ENCODE results near the gene RUBCNL.
"Not testable (repeated sequence)": the region's sequence is repeated elsewhere in the genome, so short reads cannot be mapped to it uniquely, and the experiment has no call there.

Gene RUBCNL

DNA sequence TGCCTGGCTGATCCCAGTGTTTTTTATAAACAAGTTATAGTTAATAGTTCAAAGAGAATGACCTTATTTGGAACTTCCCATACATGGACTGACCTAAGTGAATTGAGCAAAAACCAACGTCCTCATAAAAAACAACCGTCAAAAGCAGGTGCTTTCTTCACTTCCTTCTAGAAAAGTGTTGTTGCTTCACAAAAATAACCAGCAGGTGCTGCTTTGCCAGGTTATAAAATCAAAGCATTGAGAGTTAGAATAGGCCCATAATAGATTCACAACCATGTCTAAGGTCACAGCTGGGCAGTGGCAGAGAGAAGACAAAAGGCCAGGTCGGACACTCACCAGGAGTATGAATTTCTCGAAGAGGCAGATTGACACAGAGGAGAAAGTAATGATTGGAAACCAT lies 9.5 kb downstream of the RUBCNL start:
- no peak overlapping the region for H3K4me3 ChIP-seq (ENCODE audit: low read depth, low read length)

DNA sequence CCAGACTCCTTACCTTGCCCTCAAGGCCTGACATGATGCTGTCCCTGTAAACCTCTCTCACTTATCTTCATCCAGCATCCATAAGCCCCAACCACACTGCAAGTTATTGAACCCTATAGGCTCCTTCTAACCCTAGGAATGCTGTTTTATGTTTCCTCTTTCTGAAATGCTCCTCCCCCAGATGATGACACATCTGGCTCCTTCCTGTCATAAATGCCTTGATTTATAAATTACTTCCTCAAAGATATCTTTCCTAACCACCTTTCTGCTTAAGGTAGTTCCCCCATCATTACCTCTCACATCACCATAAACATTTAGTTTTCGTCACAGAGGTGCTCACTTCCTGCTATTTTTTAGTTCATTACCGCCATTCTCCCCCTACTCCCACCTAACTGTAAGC lies 12.3 kb downstream of the RUBCNL start:
- H3K4me3 ChIP-seq (ENCODE audit: low read depth, low read length) = no peak overlapping the region

- no peak overlapping the region for H3K4me3 ChIP-seq (ENCODE audit: low read depth, low read length)
These were observed 13.4 kb downstream of the RUBCNL start for GRCh38 chr13:46373623-46374022.

GRCh38 chr13:46372938-46373337 lies 14.1 kb downstream of the RUBCNL start:
- H3K4me3 ChIP-seq (ENCODE audit: low read depth, low read length) = not testable (repeated sequence)

DNA sequence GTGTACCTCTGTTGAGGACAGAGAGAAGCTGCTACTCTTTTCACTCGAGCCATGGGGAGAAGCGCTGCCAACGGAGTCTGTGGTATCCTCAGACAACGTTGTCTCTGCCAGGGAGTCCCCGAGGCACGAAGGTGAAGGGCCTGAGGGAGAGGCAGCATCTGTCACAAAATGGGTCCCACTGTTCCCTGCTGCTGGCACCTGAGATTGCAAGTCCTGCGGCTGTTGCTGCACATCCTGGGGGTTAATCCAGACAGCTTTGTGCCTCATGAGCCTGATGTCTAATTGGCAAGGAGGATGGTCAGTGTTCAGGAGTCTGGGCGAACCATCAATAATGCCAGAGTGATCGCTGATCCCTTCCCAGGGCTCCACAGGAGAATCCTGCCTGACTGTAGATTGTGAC lies 15.0 kb downstream of the RUBCNL start:
- H3K4me3 ChIP-seq (ENCODE audit: low read depth, low read length) = no peak overlapping the region

DNA sequence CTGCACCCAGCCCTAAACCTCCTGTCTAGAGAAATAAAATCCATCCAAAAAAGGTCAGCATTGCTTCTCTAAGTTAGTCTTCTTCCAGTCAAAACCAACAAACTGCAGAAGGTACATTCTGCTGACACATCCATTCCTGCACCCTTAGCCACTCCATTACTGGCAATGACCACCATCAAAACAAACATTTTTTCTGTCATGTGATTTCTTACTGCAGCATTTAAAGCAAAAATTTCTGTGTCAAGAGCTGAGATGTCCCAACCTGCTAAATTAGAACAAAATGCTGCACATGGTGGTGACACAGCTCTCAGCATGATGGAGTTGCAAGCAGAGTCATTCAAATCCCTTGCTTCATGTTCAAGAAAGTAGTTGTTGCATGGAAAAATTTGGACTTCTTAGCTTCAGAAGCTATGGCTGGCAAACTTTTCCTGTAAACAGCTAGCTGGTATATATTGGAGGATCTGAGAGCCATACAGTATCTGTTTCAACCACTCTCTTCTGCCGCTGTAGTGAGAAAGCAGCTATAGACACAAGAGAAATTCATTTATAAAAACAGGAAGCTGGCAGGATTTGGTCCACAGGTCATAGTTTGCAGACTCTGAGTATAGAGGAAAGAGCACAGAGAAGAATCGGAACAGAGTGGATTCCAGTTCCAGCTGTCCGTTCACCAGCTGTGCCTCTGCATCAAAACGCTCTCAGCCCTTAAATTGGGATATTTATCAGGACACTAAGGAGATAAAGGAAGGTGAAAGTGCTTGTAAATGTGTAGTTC lies 17.4 kb downstream of the RUBCNL start:
- no peak overlapping the region for H3K4me3 ChIP-seq (ENCODE audit: low read depth, low read length)

DNA sequence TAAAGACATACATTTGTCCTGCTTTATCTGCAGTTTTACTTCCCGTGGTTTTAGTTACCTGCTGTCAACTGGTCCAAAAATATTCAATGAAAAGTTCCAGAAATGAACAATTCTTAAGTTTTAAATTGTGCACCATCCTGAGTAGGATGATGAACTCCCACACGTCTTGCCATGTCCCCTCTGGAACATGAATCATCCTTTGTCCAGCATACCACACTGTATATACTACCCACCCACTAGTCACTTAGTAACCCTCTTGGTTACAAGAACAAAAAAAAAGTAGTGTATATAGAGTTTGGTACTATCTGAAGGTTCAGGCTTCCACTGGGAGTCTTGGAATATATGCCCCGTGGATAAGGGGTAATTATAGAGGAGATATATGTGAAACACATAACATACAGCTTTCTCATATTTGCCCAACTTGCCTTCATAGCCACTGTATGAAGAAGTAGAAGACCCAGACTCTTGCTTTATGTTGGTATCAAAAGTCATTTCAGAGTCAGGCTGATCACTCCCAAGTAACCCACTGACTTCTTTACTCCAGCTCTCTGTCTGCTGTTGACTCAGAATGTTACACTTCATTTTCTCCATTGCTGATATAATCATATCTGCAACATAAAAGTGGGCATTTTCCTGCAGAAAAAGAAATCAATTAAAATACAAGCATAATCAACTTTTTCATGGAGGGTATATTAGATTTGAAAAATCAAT lies 19.3 kb downstream of the RUBCNL start:
- H3K4me3 ChIP-seq (ENCODE audit: low read depth, low read length) = no peak overlapping the region

- H3K4me3 ChIP-seq (ENCODE audit: low read depth, low read length) = no peak overlapping the region
These were observed 25.6 kb downstream of the RUBCNL start for GRCh38 chr13:46361276-46361934.

DNA sequence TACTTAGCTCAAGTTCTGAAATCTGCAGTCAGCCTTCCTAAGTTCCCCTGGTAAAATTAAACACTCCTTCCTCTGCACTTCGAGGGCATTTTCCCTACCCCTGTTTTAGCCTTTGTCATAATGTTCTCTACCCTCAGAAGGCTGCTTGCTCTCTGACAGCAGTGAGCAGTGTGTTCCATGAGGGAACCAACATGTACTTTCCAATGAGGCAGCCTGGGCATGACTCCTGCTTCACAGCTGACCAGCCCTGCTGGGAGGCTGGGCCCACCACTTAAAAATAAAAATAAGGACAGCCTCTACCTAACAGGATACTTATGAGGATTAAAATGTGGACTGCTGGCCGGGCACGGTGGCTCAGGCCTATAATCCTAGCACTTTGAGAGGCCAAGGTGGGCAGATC lies 26.4 kb downstream of the RUBCNL start:
- H3K4me3 ChIP-seq (ENCODE audit: low read depth, low read length) = no peak overlapping the region

- H3K4me3 ChIP-seq (ENCODE audit: low read depth, low read length) = no peak overlapping the region
These were observed 27.3 kb downstream of the RUBCNL start for GRCh38 chr13:46359714-46360113.

DNA sequence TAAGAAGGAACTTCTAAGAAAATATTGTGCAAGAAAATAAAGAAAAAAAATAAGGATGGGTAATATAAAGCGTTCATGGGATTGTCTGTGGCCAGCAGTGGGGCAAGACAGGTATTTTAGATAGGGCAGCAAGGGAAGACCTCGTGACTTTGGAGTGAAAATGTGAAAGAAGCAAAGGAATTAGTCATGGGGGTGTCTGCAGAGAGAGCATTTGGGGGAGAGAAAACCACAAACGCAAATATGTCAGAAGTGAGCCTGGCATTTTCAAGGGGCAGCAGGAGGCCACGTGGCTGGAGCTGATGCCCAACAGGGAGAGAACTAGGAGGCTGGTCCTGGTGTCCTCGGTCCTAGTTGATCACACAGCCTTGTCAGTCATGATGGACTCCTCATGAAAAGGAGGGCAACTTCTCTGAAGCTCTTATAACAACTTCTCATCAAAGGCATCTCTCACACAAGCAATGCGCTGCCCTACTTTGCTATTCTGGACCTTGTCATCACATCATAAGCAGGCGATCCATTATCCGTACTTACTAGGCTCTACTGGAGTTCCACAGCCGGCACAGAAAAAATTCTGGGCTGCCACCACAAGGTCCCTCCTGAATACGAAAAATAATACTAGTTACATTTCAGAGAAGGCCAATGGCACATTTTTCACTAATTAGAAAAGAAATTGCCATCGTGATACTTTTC lies 31.0 kb downstream of the RUBCNL start:
- no peak overlapping the region for H3K4me3 ChIP-seq (ENCODE audit: low read depth, low read length)

DNA sequence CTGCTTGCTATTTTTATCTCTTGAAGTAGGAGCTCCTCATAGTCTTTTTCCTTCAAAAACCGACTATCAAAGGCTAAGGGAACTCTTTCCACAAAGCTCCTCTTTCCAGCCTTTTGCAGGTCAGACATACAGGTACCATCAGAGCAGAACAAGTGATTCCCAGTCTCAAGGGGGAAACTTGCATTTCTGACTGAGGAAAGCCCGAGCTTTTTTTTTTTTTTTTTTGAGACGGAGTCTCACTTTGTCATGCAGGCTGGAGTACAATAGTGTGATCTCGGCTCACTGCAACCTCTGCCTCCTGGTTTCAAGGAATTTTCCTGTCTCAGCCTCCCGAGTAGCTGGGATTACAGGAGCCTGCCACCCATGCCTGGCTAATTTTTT lies 32.0 kb downstream of the RUBCNL start:
- no peak overlapping the region for H3K4me3 ChIP-seq (ENCODE audit: low read depth, low read length)

DNA sequence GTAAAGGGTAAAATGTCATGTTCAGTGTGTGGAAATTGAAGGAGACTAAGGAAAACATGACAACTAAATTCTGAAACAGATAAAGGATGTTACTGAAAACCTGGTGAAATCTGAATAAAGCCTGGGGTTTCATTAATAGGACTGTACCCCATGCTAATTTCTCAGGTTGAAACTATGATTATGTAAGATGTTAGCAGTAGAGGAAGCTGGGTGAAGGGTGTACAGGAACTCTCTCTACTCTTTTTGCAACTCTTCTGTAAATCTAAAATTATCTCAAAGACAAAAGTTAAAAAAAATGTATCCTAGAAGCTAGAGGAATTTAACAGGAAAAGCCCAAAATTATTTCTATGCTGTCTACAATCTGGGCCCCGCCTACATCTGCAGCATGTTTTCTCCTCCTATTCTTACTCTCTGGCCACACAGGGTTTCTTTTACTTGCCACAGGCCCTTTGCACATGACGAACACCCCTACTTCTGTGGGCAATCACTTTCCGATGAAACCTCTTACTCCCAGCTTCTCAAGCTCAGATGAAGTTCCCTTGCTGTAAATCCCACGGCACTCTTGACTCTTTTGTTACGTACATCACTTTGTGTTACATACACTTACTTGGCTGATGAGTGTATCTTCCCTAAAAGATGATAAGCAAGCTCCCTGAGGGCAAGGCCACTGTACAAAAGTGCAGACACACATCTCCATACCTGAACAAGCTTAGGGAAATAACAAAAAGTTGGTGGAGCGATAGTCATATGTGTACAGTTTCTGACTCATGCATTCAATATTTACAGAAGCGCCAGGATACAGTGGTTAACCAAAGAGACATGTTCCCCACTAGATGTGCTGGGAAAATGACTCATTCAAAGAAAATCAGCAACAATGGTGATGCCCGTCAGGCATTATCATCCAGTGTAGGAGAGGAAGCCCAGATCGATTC lies 32.6 kb downstream of the RUBCNL start:
- H3K4me3 ChIP-seq (ENCODE audit: low read depth, low read length) = no peak overlapping the region

DNA sequence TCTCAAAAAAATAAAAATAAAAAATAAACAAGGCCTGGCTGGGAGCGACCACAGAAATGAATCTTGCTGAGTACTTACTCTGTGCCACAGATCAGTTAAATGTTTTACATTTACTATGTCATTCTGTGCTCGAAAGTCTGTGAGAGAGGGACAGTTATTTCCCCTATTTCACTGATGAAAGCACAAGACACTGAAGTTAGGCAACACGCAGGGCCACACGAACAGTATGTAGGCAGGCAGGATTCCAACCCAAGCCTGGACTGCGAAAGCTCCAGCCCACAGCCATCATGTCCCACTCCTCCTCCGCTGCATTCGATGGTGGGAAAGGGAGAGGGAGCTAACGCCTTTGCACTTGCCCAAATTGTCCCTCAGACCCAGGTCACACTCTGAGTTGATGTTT lies 34.2 kb downstream of the RUBCNL start:
- H3K4me3 ChIP-seq (ENCODE audit: low read depth, low read length) = no peak overlapping the region

DNA sequence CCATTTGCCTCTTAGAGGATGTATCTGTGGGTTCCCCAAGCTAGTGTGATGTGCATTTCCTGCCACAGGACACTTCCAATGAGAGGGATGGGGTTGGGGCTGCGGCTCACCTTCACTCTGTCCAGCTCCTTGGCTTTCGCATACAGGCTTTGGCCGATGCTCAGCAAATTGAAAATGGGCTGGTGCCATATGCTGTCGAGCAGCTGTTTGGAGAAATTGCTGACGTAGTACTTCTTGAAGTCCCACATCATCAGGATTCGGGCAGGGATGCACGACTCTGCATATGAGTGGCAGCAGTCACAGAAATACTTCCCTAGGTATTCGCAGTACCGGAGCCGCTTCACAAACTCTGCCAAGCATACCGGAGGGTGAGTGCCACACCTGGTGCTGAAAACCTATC lies 37.0 kb downstream of the RUBCNL start:
- no peak overlapping the region for H3K4me3 ChIP-seq (ENCODE audit: low read depth, low read length)

- no peak overlapping the region for H3K4me3 ChIP-seq (ENCODE audit: low read depth, low read length)
These were observed 38.1 kb downstream of the RUBCNL start for GRCh38 chr13:46348961-46349360.

DNA sequence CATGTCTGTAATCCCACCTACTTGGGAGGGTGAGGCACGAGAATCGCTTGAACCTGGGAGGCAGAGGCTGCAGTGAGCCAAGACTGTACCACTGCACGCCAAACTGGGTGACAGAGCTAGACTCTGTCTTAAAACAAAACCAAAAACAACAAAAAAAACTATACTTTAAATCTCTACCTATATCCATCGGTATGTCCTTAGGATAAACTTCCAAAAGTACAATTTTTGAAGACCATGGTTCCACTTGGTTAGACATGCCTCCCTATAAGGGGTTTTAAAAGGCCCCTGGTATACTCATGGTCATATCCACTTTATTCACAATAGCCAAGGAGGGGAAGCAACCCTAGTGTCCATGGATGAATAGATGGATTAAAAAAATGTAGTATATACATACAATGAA lies 39.8 kb downstream of the RUBCNL start:
- no peak overlapping the region for H3K4me3 ChIP-seq (ENCODE audit: low read depth, low read length)

GRCh38 chr13:46345866-46346265 lies 41.2 kb downstream of the RUBCNL start:
- no peak overlapping the region for H3K4me3 ChIP-seq (ENCODE audit: low read depth, low read length)

DNA sequence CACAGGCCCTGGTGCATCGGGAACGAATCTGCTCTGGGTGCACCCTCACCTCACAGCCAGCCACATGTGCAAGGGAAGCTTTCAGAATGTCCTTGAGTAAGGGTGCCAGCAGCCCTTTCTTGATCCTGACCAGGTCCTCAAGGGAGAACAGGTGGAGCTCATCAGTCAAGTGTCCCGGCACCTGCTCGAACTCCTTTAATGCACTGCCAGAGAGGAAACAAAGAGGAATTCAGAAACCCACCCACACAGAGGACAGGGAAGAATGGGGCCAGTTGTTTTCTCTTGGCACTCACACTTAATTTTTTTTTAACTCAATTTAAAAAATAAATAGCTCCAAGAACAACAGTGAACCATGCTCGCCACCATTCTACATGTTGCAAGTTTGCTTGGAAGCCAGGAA lies 41.7 kb downstream of the RUBCNL start:
- H3K4me3 ChIP-seq (ENCODE audit: low read depth, low read length) = no peak overlapping the region

- no peak overlapping the region for H3K4me3 ChIP-seq (ENCODE audit: low read depth, low read length)
These were observed 43.6 kb downstream of the RUBCNL start for GRCh38 chr13:46343279-46343994.
